Uterus (tissue), 2 donors: Measurements from ENCODE around the gene SMIM34.
"Not testable (repeated sequence)": the region's sequence is repeated elsewhere in the genome, so short reads cannot be mapped to it uniquely, and the experiment has no call there.

Experiments used
- CTCF ChIP-seq, 4 experiments: fragments of 200-600 bp in 2 of 4; fragments of 450-650 bp in 2 of 4; sonication (generic) in 2 of 4; IDR thresholded peaks; one replicate each; pipeline ENCODE4 v1.5.1; 2016 to 2019; ENCODE audit warnings: antibody characterized with exemption in 4 of 4, mild to moderate bottlenecking in 2 of 4, moderate library complexity in 1 of 4
- POLR2A ChIP-seq, 2 donors: fragments of 450-650 bp; IDR thresholded peaks; one replicate each; pipeline ENCODE4 v1.6.1; 2016; ENCODE audit warnings: antibody characterized with exemption in 2 of 2, mild to moderate bottlenecking in 1 of 2, moderate library complexity in 1 of 2

DNA sequence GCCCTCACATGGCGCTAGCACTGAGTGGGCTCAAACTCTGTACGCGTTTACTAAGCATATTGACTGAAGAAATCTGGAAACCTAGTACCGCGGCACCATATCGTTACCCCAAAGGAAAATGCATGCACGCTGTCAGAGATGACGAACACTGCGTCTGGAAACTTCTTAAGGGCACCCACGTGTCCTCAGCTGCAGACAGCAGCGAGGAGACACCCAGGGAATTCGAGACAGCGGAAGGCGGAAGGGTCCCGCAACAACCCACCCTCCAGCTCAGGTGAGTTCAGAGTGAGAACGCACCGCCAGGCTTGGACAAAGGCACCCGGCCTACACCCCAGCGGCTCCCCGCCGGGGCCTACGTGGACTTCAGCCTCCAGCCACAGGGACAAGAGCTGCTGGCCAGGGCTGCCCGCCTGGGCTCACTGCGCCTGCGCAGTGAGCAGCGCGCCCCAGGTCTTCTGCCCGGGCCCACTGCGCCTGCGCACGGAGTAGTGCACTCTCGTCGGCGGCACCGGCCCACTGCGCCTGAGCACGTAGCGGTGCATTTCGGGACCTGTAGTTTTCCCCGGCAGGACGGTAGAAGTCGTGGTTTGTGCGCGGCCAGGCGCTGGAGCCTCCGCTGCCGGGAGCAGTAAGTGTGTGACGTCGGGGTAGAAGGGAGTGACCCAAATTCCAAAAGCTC lies 48.7 kb downstream of the SMIM34 start, which contains the start of gene SMIM11:
- TF ChIP-seq POLR2A, CTCF (IDR thresholded peaks at IDR 0.05): not testable (repeated sequence)
